ENCODE data around the gene DNMT3B. TPM values are rescaled to one million over a fixed set of nuclear protein-coding genes. Genes with fewer than 3 reads are reported as not detected.
"Not testable (repeated sequence)": the region's sequence is repeated elsewhere in the genome, so short reads cannot be mapped to it uniquely, and the experiment has no call there.

DNMT3B gene
- total and polyA plus RNA-seq, 4 donors: 0.25 to 1.9 (median 0.75) TPM

- intact Hi-C loops (cut with DNase I): no loop called here
- Histone ChIP-seq H3K36me3 (ENCODE audit: control insufficient read depth in 1 of 2, insufficient read depth in 2 of 2, low read length in 1 of 2) (no peaks in the 10 kb centered on the region), H3K27me3 (ENCODE audit: control insufficient read depth in 1 of 2, insufficient read depth in 2 of 2, low read length in 1 of 2) (no peaks in the 10 kb centered on the region), H3K4me3 (ENCODE audit: low read length in 2 of 2) (no peak overlapping the region), H3K27ac (ENCODE audit: low read depth in 1 of 2, low read length in 2 of 2) (no peak overlapping the region), H3K4me1 (ENCODE audit: control insufficient read depth in 1 of 2, insufficient read depth in 2 of 2, low read length in 2 of 2) (no peaks in the 10 kb centered on the region), H3K9me3 (ENCODE audit: control insufficient read depth, low read length) (no peaks in the 10 kb centered on the region)
- ATAC-seq (ENCODE audit: low FRiP score) (no peak), DNase-seq (no peak)
- 63 to 64% methylated on average over 5 of the region's 5 CpGs for WGBS, 2 donors
Observed at GRCh38 chr20:32756156-32756555, 6.0 kb upstream of the DNMT3B start.

DNA sequence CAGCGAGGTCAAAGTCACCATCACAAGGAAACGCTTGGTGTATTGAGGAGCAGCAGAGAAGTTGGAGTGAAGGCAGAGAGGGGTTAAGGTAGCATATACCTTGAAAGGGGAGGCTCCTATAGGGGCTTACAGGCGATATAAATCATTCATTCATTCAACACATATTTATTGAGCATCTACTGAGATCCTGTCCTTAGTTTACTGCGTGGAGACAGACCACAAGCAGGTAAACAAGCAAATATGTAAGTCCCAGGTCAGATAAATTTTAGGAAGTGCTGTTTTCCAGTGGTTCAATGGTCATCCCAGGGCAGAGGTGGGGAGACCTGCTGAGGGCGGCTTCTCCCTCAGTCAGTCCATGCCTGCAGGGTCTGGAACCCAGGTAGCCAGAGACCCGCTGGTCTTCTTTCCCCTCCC, 761 bp upstream of the DNMT3B start:
- DNase-seq (no peak), ATAC-seq (ENCODE audit: low FRiP score) (no peak)
- Histone ChIP-seq H3K4me3 (ENCODE audit: low read length in 2 of 2) (peak overlapping the region in 1 of 2 donors; percentile 46), H3K27me3 (ENCODE audit: control insufficient read depth in 1 of 2, insufficient read depth in 2 of 2, low read length in 1 of 2) (peaks cover 0 to 1% of the 10 kb centered on the region in 2 donors), H3K36me3 (ENCODE audit: control insufficient read depth in 1 of 2, insufficient read depth in 2 of 2, low read length in 1 of 2) (no peaks in the 10 kb centered on the region), H3K27ac (ENCODE audit: low read depth in 1 of 2, low read length in 2 of 2) (no peak overlapping the region), H3K4me1 (ENCODE audit: control insufficient read depth in 1 of 2, insufficient read depth in 2 of 2, low read length in 2 of 2) (no peaks in the 10 kb centered on the region), H3K9me3 (ENCODE audit: control insufficient read depth, low read length) (no peaks in the 10 kb centered on the region)
- WGBS, 2 donors: 40 to 44% methylated on average over 6 of the region's 6 CpGs
- intact Hi-C loops (cut with DNase I): no loop called here

- H3K4me3 ChIP-seq (ENCODE audit: low read length in 2 of 2): peak overlapping the region; percentile 46 to 86
- H3K36me3 ChIP-seq (ENCODE audit: control insufficient read depth in 1 of 2, insufficient read depth in 2 of 2, low read length in 1 of 2): no peaks in the 10 kb centered on the region
- intact Hi-C loops (cut with DNase I): no loop called here
- H3K9me3 ChIP-seq (ENCODE audit: control insufficient read depth, low read length): no peaks in the 10 kb centered on the region
- H3K4me1 ChIP-seq (ENCODE audit: control insufficient read depth in 1 of 2, insufficient read depth in 2 of 2, low read length in 2 of 2): no peaks in the 10 kb centered on the region
- peaks cover 0 to 1% of the 10 kb centered on the region in 2 donors for H3K27me3 ChIP-seq (ENCODE audit: control insufficient read depth in 1 of 2, insufficient read depth in 2 of 2, low read length in 1 of 2)
- 1% methylated on average over 30 of the region's 30 CpGs for WGBS, 2 donors
- DNase-seq (peak in 1 of 2 donors; percentile 81), ATAC-seq (ENCODE audit: low FRiP score) (peak; percentile 46)
- H3K27ac ChIP-seq (ENCODE audit: low read depth in 1 of 2, low read length in 2 of 2): no peak overlapping the region
Observed at GRCh38 chr20:32762754-32763201, 593 bp downstream of the DNMT3B start.

DNA sequence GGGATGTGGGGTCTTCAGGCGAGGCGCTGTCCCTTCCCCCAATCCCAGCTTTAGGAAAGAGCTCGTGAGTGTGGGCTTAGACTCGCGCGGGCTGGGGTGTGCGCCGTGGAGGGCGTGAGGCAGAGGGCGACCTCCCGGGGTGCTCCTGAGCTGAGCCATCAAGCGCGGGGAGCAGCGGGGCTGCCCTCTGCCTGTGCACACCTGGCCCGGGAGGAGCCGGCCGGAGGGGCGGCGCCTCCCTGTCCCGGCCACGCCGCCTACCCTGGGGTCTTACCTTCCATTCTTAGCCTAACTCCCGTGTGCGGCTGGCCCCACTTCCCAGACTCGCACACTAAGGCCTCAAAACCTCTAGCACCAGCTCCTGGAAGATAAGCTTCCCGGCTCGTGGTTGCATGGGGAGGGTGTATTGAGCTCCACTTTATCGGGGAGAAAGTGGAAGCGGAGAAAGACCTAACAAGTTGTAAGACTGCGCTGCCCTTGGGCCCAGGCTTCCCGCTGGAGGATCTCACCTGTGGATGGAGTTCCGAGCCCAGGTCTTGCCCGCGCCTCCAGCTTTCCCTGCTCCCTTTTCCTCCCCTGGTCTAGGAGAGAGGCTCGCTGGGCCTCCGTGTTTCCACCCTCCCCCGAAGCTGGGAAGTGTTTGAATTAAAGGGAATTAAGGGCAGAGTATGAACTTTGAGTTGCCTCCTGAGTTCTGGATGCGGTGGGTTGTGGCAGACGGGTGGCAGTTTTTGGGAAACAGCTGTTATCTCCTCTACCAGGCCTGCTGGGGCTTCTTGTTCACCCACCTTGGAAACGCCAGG, 1.2 kb downstream of the DNMT3B start:
- H3K27ac ChIP-seq (ENCODE audit: low read depth in 1 of 2, low read length in 2 of 2): no peak overlapping the region
- intact Hi-C loops (cut with DNase I): no loop called here

GRCh38 chr20:32764005-32764960, 2.1 kb downstream of the DNMT3B start:
- peaks cover 0 to 1% of the 10 kb centered on the region in 2 donors for H3K27me3 ChIP-seq (ENCODE audit: control insufficient read depth in 1 of 2, insufficient read depth in 2 of 2, low read length in 1 of 2)
- intact Hi-C loops (cut with DNase I): no loop called here
- DNase-seq (peak in 1 of 2 donors; percentile 48), ATAC-seq (ENCODE audit: low FRiP score) (no peak)
- H3K27ac ChIP-seq (ENCODE audit: low read depth in 1 of 2, low read length in 2 of 2): no peak overlapping the region
- H3K4me3 ChIP-seq (ENCODE audit: low read length in 2 of 2): no peak overlapping the region
- no peaks in the 10 kb centered on the region for H3K36me3 ChIP-seq (ENCODE audit: control insufficient read depth in 1 of 2, insufficient read depth in 2 of 2, low read length in 1 of 2)
- H3K4me1 ChIP-seq (ENCODE audit: control insufficient read depth in 1 of 2, insufficient read depth in 2 of 2, low read length in 2 of 2): no peaks in the 10 kb centered on the region
- WGBS, 2 donors: 78% methylated on average over 17 of the region's 17 CpGs
- H3K9me3 ChIP-seq (ENCODE audit: control insufficient read depth, low read length): no peaks in the 10 kb centered on the region

More for the DNA sequence above, 1.2 kb downstream of the DNMT3B start:
- DNase-seq: peak in 1 of 2 donors; percentile 78
- peak overlapping the region in 1 of 2 donors; percentile 46 for H3K4me3 ChIP-seq (ENCODE audit: low read length in 2 of 2)
- H3K27me3 ChIP-seq (ENCODE audit: control insufficient read depth in 1 of 2, insufficient read depth in 2 of 2, low read length in 1 of 2): peaks cover 0 to 1% of the 10 kb centered on the region in 2 donors
- no peaks in the 10 kb centered on the region for H3K9me3 ChIP-seq (ENCODE audit: control insufficient read depth, low read length)
- H3K36me3 ChIP-seq (ENCODE audit: control insufficient read depth in 1 of 2, insufficient read depth in 2 of 2, low read length in 1 of 2): no peaks in the 10 kb centered on the region
- ATAC-seq (ENCODE audit: low FRiP score): peak; percentile 33
- 27 to 28% methylated on average over 38 to 40 of the region's 40 CpGs for WGBS, 2 donors
- no peaks in the 10 kb centered on the region for H3K4me1 ChIP-seq (ENCODE audit: control insufficient read depth in 1 of 2, insufficient read depth in 2 of 2, low read length in 2 of 2)

GRCh38 chr20:32765230-32765875, 3.2 kb downstream of the DNMT3B start:
- H3K27ac ChIP-seq (ENCODE audit: low read depth in 1 of 2, low read length in 2 of 2); H3K36me3 ChIP-seq (ENCODE audit: control insufficient read depth in 1 of 2, insufficient read depth in 2 of 2, low read length in 1 of 2); H3K9me3 ChIP-seq (ENCODE audit: control insufficient read depth, low read length); ATAC-seq (ENCODE audit: low FRiP score); intact Hi-C loops (cut with DNase I); H3K4me3 ChIP-seq (ENCODE audit: low read length in 2 of 2); H3K4me1 ChIP-seq (ENCODE audit: control insufficient read depth in 1 of 2, insufficient read depth in 2 of 2, low read length in 2 of 2); H3K27me3 ChIP-seq (ENCODE audit: control insufficient read depth in 1 of 2, insufficient read depth in 2 of 2, low read length in 1 of 2): not testable (repeated sequence)
- WGBS, 2 donors: 91 to 92% methylated on average over 16 to 17 of the region's 17 CpGs
- DNase-seq: peak in 1 of 2 donors; percentile 40

DNA sequence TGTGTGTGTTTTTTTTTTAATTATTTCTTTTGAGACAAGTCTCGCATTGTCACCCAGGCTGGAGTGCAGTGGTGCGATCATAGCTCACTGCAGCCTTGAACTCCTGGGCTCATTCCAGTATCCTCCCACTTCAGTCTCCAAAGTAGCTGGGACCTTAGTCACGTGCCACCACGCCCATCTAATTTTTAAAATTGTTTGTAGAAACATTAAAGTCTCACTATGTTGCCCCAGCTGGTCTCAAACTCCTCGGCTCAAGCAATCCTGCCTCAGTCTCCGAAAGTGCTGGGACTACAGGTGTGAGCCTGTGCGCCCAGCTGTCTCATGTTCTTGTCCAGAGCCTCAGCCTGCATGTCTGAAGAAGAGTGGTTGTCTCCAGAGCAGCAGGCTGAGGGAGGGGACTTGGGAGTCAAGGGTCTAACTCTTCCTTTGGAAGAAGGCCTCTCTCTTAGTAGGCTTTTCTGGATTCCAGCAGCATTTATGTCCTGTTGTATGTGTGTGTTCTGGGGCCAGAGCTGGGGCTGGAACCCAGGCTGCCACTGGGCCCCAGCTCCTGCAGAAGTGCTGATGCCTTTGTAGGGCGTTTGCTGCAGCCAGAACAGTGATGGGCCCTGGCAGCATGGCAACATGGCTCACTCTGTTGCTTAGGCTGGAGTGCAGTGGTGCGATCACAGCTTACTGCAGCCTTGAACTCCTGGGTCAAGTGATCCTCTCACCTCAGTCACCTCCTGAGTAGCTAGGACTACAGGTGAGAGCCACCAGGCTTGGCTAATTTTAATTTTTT, 5.4 kb downstream of the DNMT3B start:
- intact Hi-C loops (cut with DNase I): no loop called here
- Histone ChIP-seq H3K27ac (ENCODE audit: low read depth in 1 of 2, low read length in 2 of 2) (no peak overlapping the region), H3K36me3 (ENCODE audit: control insufficient read depth in 1 of 2, insufficient read depth in 2 of 2, low read length in 1 of 2) (no peaks in the 10 kb centered on the region), H3K9me3 (ENCODE audit: control insufficient read depth, low read length) (no peaks in the 10 kb centered on the region), H3K4me1 (ENCODE audit: control insufficient read depth in 1 of 2, insufficient read depth in 2 of 2, low read length in 2 of 2) (no peaks in the 10 kb centered on the region), H3K27me3 (ENCODE audit: control insufficient read depth in 1 of 2, insufficient read depth in 2 of 2, low read length in 1 of 2) (no peaks in the 10 kb centered on the region), H3K4me3 (ENCODE audit: low read length in 2 of 2) (no peak overlapping the region)
- WGBS, 2 donors: 91 to 93% methylated on average over 9 of the region's 9 CpGs
- DNase-seq (no peak), ATAC-seq (ENCODE audit: low FRiP score) (no peak)

DNA sequence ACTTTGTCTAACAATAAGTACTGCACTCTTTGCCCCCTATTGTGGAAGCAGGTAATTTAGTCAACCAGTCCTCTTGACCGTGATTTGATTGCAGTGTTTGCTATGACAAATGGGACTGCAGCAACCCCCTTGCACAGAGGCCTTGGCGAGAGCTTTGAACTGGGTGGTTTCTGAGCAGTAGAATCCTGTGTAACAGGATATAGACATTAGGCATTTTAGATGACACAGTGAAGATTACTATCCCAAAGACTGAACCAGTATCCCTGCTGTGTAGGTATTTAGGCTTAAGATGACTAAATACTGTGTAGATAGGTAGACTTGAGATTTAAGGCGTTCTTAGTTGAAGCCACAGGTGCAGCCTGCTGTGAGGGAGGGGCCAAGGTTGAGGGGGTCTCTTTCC, 9.9 kb downstream of the DNMT3B start:
- intact Hi-C loops (cut with DNase I): loop anchor here in 1 of 2 donors (10.0 kb wide), 2 partner anchors 97 to 247 kb away; partner anchors contain the start of gene C20orf203
- Histone ChIP-seq H3K27me3 (ENCODE audit: control insufficient read depth in 1 of 2, insufficient read depth in 2 of 2, low read length in 1 of 2) (no peaks in the 10 kb centered on the region), H3K36me3 (ENCODE audit: control insufficient read depth in 1 of 2, insufficient read depth in 2 of 2, low read length in 1 of 2) (no peaks in the 10 kb centered on the region), H3K9me3 (ENCODE audit: control insufficient read depth, low read length) (no peaks in the 10 kb centered on the region), H3K27ac (ENCODE audit: low read depth in 1 of 2, low read length in 2 of 2) (no peak overlapping the region), H3K4me1 (ENCODE audit: control insufficient read depth in 1 of 2, insufficient read depth in 2 of 2, low read length in 2 of 2) (no peaks in the 10 kb centered on the region), H3K4me3 (ENCODE audit: low read length in 2 of 2) (no peak overlapping the region)
- 95 to 96% methylated on average over 3 of the region's 3 CpGs for WGBS, 2 donors
- DNase-seq (no peak), ATAC-seq (ENCODE audit: low FRiP score) (no peak)

Measured in aorta (tissue), 5 donors.